ENCODE data around the gene NAA50. TPM values are rescaled to one million over a fixed set of nuclear protein-coding genes. Genes with fewer than 3 reads are reported as not detected.

The NAA50 gene
- total RNA-seq, 5 donors from 2014 or later (not counting 1 experiment from before 2014, with no cell fraction given): 49.0 to 67.1 (median 61.8) TPM

DNA sequence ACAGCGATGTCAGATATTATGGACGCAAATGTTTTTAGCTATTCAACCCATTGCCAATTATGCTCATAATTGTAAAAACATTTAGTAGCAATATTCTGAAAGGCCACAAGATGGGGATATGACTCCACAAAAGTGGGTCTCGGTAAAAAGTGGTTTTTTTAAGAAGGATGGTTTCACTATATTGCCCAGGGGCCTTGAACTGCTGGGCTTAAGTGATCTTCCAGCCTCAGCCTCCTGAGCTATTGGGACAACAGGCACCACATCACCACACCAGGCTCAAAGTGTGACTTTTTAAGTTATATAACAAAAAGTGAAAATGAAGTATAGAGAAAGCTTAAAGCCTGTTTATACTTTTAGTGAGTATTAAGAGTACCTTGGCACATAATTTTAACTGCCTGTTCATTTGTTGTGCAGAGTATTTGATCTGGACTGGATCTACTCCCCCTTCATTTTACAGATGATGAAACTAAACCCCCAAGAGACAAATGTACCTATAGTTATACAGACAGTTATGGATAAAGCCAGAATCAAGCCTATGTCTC, 9.4 kb downstream of the NAA50 start:
- H3K27me3 ChIP-seq (replicated peaks in 1 of 2; ENCODE audit: control insufficient read depth in 2 of 2, extremely low read depth in 1 of 2, insufficient read depth in 2 of 2, low read length in 1 of 2): no peaks in the 10 kb centered on the region
- DNase-seq (peak in 10 of 35 experiments; percentile 5 to 84 (median 24)), ATAC-seq (replicated peaks in 1 of 4) (peak; percentile 73 to 85 (median 76))
- peaks cover 5 to 7% of the 10 kb centered on the region in 2 experiments for H3K4me1 ChIP-seq (ENCODE audit: control insufficient read depth in 1 of 2, extremely low read depth in 1 of 2, insufficient read depth in 2 of 2, low read length in 2 of 2)
- no peaks in the 10 kb centered on the region for H3K9me3 ChIP-seq
- H3K4me3 ChIP-seq (ENCODE audit: control insufficient read depth in 1 of 2, extremely low read depth in 1 of 2, low read length in 1 of 2): no peak overlapping the region
- WGBS (ENCODE audit: insufficient coverage): no CpG with 5 or more reads among the region's 3 CpGs
- peaks cover 44 to 73% (median 73%) of the 10 kb centered on the region in 3 donors for H3K4me1 Mint-ChIP-seq
- peak overlapping the region; percentile 70 to 77 for H3K27ac Mint-ChIP-seq
- H3K9me3 Mint-ChIP-seq: no peaks in the 10 kb centered on the region
- ChIA-PET CTCF (interaction anchor here (0.5 to 3.4 kb wide), 36 partner anchors 9 to 1719 kb away, joined by 3 to 109 read pairs (median 4); partner anchors contain the start of genes NAA50 (in 2 of the 2), ATP6V1A (in 1 of the 2), GRAMD1C (in 1 of the 2) and SPICE1 (in 1 of the 2)), POLR2A (interaction anchor here (0.5 to 3.7 kb wide), 5 partner anchors 8 to 478 kb away, joined by 3 to 18 read pairs (median 4); partner anchors contain the start of genes ATP6V1A (in 1 of the 2), NAA50 (in 1 of the 2) and USF3 (in 1 of the 2))
- H3K4me3 Mint-ChIP-seq: no peak overlapping the region
- peak overlapping the region; percentile 16 for H3K27ac ChIP-seq (ENCODE audit: low read length)
- peaks cover 4% of the 10 kb centered on the region for H3K36me3 Mint-ChIP-seq
- no peaks in the 10 kb centered on the region for H3K36me3 ChIP-seq (ENCODE audit: control insufficient read depth in 2 of 2, extremely low read depth in 1 of 2, insufficient read depth in 1 of 2, low read length in 1 of 2)
- H3K27me3 Mint-ChIP-seq: no peaks in the 10 kb centered on the region

- CTCF ChIA-PET: interaction anchor here in 1 of 2 donors (1.7 kb wide), 1 partner anchor 14 kb away, joined by 4 read pairs; no protein-coding TSS in a partner anchor
- Histone ChIP-seq H3K9me3 (no peaks in the 10 kb centered on the region), H3K4me1 (ENCODE audit: control insufficient read depth in 1 of 2, extremely low read depth in 1 of 2, insufficient read depth in 2 of 2, low read length in 2 of 2) (peaks cover 2 to 5% of the 10 kb centered on the region in 2 experiments), H3K27me3 (replicated peaks in 1 of 2; ENCODE audit: control insufficient read depth in 2 of 2, extremely low read depth in 1 of 2, insufficient read depth in 2 of 2, low read length in 1 of 2) (no peaks in the 10 kb centered on the region), H3K36me3 (ENCODE audit: control insufficient read depth in 2 of 2, extremely low read depth in 1 of 2, insufficient read depth in 1 of 2, low read length in 1 of 2) (peaks cover 0 to 2% of the 10 kb centered on the region in 2 donors), H3K27ac (ENCODE audit: low read length) (no peak overlapping the region), H3K4me3 (ENCODE audit: control insufficient read depth in 1 of 2, extremely low read depth in 1 of 2, low read length in 1 of 2) (no peak overlapping the region)
- Mint-ChIP-seq H3K27me3 (no peaks in the 10 kb centered on the region), H3K4me1 (peaks cover 40 to 54% (median 49%) of the 10 kb centered on the region in 3 donors), H3K36me3 (peaks cover 13% of the 10 kb centered on the region), H3K27ac (no peak overlapping the region), H3K4me3 (no peak overlapping the region), H3K9me3 (no peaks in the 10 kb centered on the region)
- POLR2A ChIA-PET: no interaction called here
- no peak for DNase-seq
- WGBS (ENCODE audit: insufficient coverage): no CpG with 5 or more reads among the region's 4 CpGs
- peak in 1 of 4 experiments; percentile 46 for ATAC-seq (replicated peaks in 1 of 4)
Measured at GRCh38 chr3:113731694-113732093, 14.4 kb downstream of the NAA50 start.

- ChIA-PET POLR2A (interaction anchor here (0.6 to 0.7 kb wide), 5 partner anchors 39 to 1370 kb away, joined by 3 to 6 read pairs (median 3); no protein-coding TSS in a partner anchor), CTCF (interaction anchor here in 1 of 2 donors (0.7 to 1.0 kb wide), 2 partner anchors 9 to 1435 kb away, joined by 3 read pairs; no protein-coding TSS in a partner anchor)
- no peak for ATAC-seq (replicated peaks in 1 of 4)
- H3K27me3 ChIP-seq (replicated peaks in 1 of 2; ENCODE audit: control insufficient read depth in 2 of 2, extremely low read depth in 1 of 2, insufficient read depth in 2 of 2, low read length in 1 of 2): no peaks in the 10 kb centered on the region
- no peaks in the 10 kb centered on the region for H3K9me3 ChIP-seq
- Mint-ChIP-seq H3K4me1 (peaks cover 42 to 50% (median 49%) of the 10 kb centered on the region in 3 donors), H3K27me3 (no peaks in the 10 kb centered on the region), H3K27ac (no peak overlapping the region), H3K9me3 (no peaks in the 10 kb centered on the region), H3K4me3 (no peak overlapping the region), H3K36me3 (peaks cover 13% of the 10 kb centered on the region)
- peaks cover 3 to 4% of the 10 kb centered on the region in 2 experiments for H3K4me1 ChIP-seq (ENCODE audit: control insufficient read depth in 1 of 2, extremely low read depth in 1 of 2, insufficient read depth in 2 of 2, low read length in 2 of 2)
- peaks cover 0 to 2% of the 10 kb centered on the region in 2 donors for H3K36me3 ChIP-seq (ENCODE audit: control insufficient read depth in 2 of 2, extremely low read depth in 1 of 2, insufficient read depth in 1 of 2, low read length in 1 of 2)
- DNase-seq: no peak
- WGBS (ENCODE audit: insufficient coverage): no CpG with 5 or more reads among the region's 1 CpG
- no peak overlapping the region for H3K27ac ChIP-seq (ENCODE audit: low read length)
- no peak overlapping the region for H3K4me3 ChIP-seq (ENCODE audit: control insufficient read depth in 1 of 2, extremely low read depth in 1 of 2, low read length in 1 of 2)
Measured at GRCh38 chr3:113730550-113730949, 15.5 kb downstream of the NAA50 start.

- H3K9me3 ChIP-seq: no peaks in the 10 kb centered on the region
- no peak overlapping the region for H3K4me3 ChIP-seq (ENCODE audit: control insufficient read depth in 1 of 2, extremely low read depth in 1 of 2, low read length in 1 of 2)
- ChIA-PET CTCF (no interaction called here), POLR2A (interaction anchor here (0.6 to 0.7 kb wide), 2 partner anchors 16 to 401 kb away, joined by 4 to 7 read pairs; no protein-coding TSS in a partner anchor)
- peaks cover 18% of the 10 kb centered on the region for H3K36me3 Mint-ChIP-seq
- peaks cover 0 to 2% of the 10 kb centered on the region in 2 donors for H3K36me3 ChIP-seq (ENCODE audit: control insufficient read depth in 2 of 2, extremely low read depth in 1 of 2, insufficient read depth in 1 of 2, low read length in 1 of 2)
- WGBS (ENCODE audit: insufficient coverage): no CpG with 5 or more reads among the region's 2 CpGs
- DNase-seq: no peak
- H3K27ac ChIP-seq (ENCODE audit: low read length): no peak overlapping the region
- ATAC-seq (replicated peaks in 1 of 4): no peak
- H3K9me3 Mint-ChIP-seq: no peaks in the 10 kb centered on the region
- H3K4me1 ChIP-seq (ENCODE audit: control insufficient read depth in 1 of 2, extremely low read depth in 1 of 2, insufficient read depth in 2 of 2, low read length in 2 of 2): peaks cover 4 to 5% of the 10 kb centered on the region in 2 experiments
- no peaks in the 10 kb centered on the region for H3K27me3 Mint-ChIP-seq
- H3K27ac Mint-ChIP-seq: no peak overlapping the region
- H3K27me3 ChIP-seq (replicated peaks in 1 of 2; ENCODE audit: control insufficient read depth in 2 of 2, extremely low read depth in 1 of 2, insufficient read depth in 2 of 2, low read length in 1 of 2): no peaks in the 10 kb centered on the region
- H3K4me3 Mint-ChIP-seq: no peak overlapping the region
- peaks cover 45 to 48% (median 46%) of the 10 kb centered on the region in 3 donors for H3K4me1 Mint-ChIP-seq
Measured at GRCh38 chr3:113728661-113729060, 17.4 kb downstream of the NAA50 start.

- no peaks in the 10 kb centered on the region for H3K27me3 ChIP-seq (replicated peaks in 1 of 2; ENCODE audit: control insufficient read depth in 2 of 2, extremely low read depth in 1 of 2, insufficient read depth in 2 of 2, low read length in 1 of 2)
- H3K4me1 ChIP-seq (ENCODE audit: control insufficient read depth in 1 of 2, extremely low read depth in 1 of 2, insufficient read depth in 2 of 2, low read length in 2 of 2): peaks cover under 1 to 5% of the 10 kb centered on the region in 2 experiments
- ATAC-seq (replicated peaks in 1 of 4): no peak
- Mint-ChIP-seq H3K9me3 (no peaks in the 10 kb centered on the region), H3K36me3 (peaks cover 33% of the 10 kb centered on the region), H3K4me3 (no peak overlapping the region), H3K4me1 (peaks cover 10 to 16% (median 11%) of the 10 kb centered on the region in 3 donors), H3K27me3 (no peaks in the 10 kb centered on the region), H3K27ac (no peak overlapping the region)
- no peaks in the 10 kb centered on the region for H3K9me3 ChIP-seq
- peaks cover 0 to 31% of the 10 kb centered on the region in 2 donors for H3K36me3 ChIP-seq (ENCODE audit: control insufficient read depth in 2 of 2, extremely low read depth in 1 of 2, insufficient read depth in 1 of 2, low read length in 1 of 2)
- no peak for DNase-seq
- no peak overlapping the region for H3K27ac ChIP-seq (ENCODE audit: low read length)
- ChIA-PET POLR2A (interaction anchor here (0.9 to 1.4 kb wide), 2 partner anchors 24 to 44 kb away, joined by 3 read pairs; no protein-coding TSS in a partner anchor), CTCF (interaction anchor here (0.5 to 0.7 kb wide), 3 partner anchors 15 to 125 kb away, joined by 3 read pairs; no protein-coding TSS in a partner anchor)
- no peak overlapping the region for H3K4me3 ChIP-seq (ENCODE audit: control insufficient read depth in 1 of 2, extremely low read depth in 1 of 2, low read length in 1 of 2)
- WGBS (ENCODE audit: insufficient coverage): no CpG with 5 or more reads among the region's 3 CpGs
Measured at GRCh38 chr3:113721636-113722035, 24.4 kb downstream of the NAA50 start.

DNA sequence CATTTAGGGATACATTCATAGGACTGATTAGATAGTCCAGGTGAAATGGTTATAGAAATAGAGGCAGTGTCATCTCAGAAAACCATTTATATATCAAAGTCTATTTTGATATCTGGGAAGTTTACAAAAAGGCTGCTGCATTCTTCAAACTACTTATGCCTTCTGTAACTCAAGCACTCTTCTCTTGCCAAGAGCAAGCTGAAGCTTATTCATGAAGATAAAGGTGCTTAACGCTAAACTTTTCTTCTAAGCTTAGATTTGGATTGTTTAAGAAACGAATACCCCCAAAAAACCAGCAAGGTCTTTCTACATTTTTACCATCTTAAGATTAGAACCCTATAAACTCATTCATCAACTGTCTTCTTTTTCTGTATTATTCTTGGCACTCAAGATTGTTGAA, 26.3 kb downstream of the NAA50 start:
- Mint-ChIP-seq H3K4me3 (no peak overlapping the region), H3K27me3 (no peaks in the 10 kb centered on the region), H3K27ac (no peak overlapping the region), H3K36me3 (peaks cover 40% of the 10 kb centered on the region), H3K4me1 (peaks cover 3 to 10% (median 4%) of the 10 kb centered on the region in 3 donors), H3K9me3 (no peaks in the 10 kb centered on the region)
- ChIA-PET POLR2A (interaction anchor here in 1 of 2 donors (0.6 kb wide), 1 partner anchor 418 kb away, joined by 4 read pairs; no protein-coding TSS in a partner anchor), CTCF (interaction anchor here (0.6 to 1.2 kb wide), 4 partner anchors 16 to 119 kb away, joined by 3 to 6 read pairs (median 4); partner anchors contain the start of gene GRAMD1C (in 1 of the 2))
- H3K27me3 ChIP-seq (replicated peaks in 1 of 2; ENCODE audit: control insufficient read depth in 2 of 2, extremely low read depth in 1 of 2, insufficient read depth in 2 of 2, low read length in 1 of 2): no peaks in the 10 kb centered on the region
- H3K9me3 ChIP-seq: no peaks in the 10 kb centered on the region
- 100% methylated on average over 2 of the region's 2 CpGs for WGBS (ENCODE audit: insufficient coverage)
- ATAC-seq (replicated peaks in 1 of 4) (no peak), DNase-seq (no peak)
- peaks cover 0 to 31% of the 10 kb centered on the region in 2 donors for H3K36me3 ChIP-seq (ENCODE audit: control insufficient read depth in 2 of 2, extremely low read depth in 1 of 2, insufficient read depth in 1 of 2, low read length in 1 of 2)
- H3K27ac ChIP-seq (ENCODE audit: low read length): no peak overlapping the region
- H3K4me1 ChIP-seq (ENCODE audit: control insufficient read depth in 1 of 2, extremely low read depth in 1 of 2, insufficient read depth in 2 of 2, low read length in 2 of 2): peaks cover 0 to 2% of the 10 kb centered on the region in 2 experiments
- H3K4me3 ChIP-seq (ENCODE audit: control insufficient read depth in 1 of 2, extremely low read depth in 1 of 2, low read length in 1 of 2): no peak overlapping the region
